Memory B cell (primary cell): ENCODE results near the gene RBMXL3.

Experiments
- ATAC-seq: fragments of 150-1000 bp; cut with Tn5 transposase; 2 replicates; pipeline ENCODE4 v1.10.0; 2021; ENCODE audit warnings: low read depth, mild to moderate bottlenecking, moderate library complexity
- DNase-seq, 2 donors: peaks; one replicate each; pipeline ENCODE4 v3.0.0; 2022; ENCODE audit warnings: low spot score in 2 of 2
- H3K27ac Mint-ChIP-seq: one replicate; pipeline ENCODE4 v1.8.0; 2022; ENCODE audit warnings: mild to moderate bottlenecking, moderate library complexity, mixed read lengths
- H3K27me3 Mint-ChIP-seq: one replicate; pipeline ENCODE4 v1.8.0; 2022; ENCODE audit warnings: mixed read lengths
- H3K36me3 Mint-ChIP-seq: one replicate; pipeline ENCODE4 v1.8.0; 2022; ENCODE audit warnings: mild to moderate bottlenecking, mixed read lengths
- H3K4me1 Mint-ChIP-seq: one replicate; pipeline ENCODE4 v1.8.0; 2022; ENCODE audit warnings: mixed read lengths
- H3K4me3 Mint-ChIP-seq: one replicate; pipeline ENCODE4 v1.8.0; 2022; ENCODE audit warnings: mild to moderate bottlenecking, moderate library complexity, mixed read lengths
- H3K9me3 Mint-ChIP-seq: one replicate; pipeline ENCODE4 v1.8.0; 2022; ENCODE audit warnings: mixed read lengths

RBMXL3 gene

GRCh38 chrX:115189110-115189509, at the start of gene RBMXL3:
Gene RBMXL3, plus strand, starts transcription at chrX:115189410. Its CDS starts 32 bp downstream, at chrX:115189442.
- peaks cover 4% of the 10 kb centered on the region for H3K9me3 Mint-ChIP-seq
- ATAC-seq: no peak
- no peaks in the 10 kb centered on the region for H3K27me3 Mint-ChIP-seq
- H3K27ac Mint-ChIP-seq: no peak within 1 kb of the TSS
- no peaks in the 10 kb centered on the region for H3K36me3 Mint-ChIP-seq
- no peaks in the 10 kb centered on the region for H3K4me1 Mint-ChIP-seq
- H3K4me3 Mint-ChIP-seq: no peak within 1 kb of the TSS
- no peak for DNase-seq

GRCh38 chrX:115142057-115142456, 47.2 kb upstream of the RBMXL3 start:
- Mint-ChIP-seq H3K27me3 (no peaks in the 10 kb centered on the region), H3K4me1 (no peaks in the 10 kb centered on the region)

GRCh38 chrX:115147220-115147619, 42.0 kb upstream of the RBMXL3 start:
- H3K27ac Mint-ChIP-seq: no peak overlapping the region
- H3K27me3 Mint-ChIP-seq: no peaks in the 10 kb centered on the region
- peaks cover 1% of the 10 kb centered on the region for H3K9me3 Mint-ChIP-seq
- DNase-seq (no peak), ATAC-seq (no peak)
- no peaks in the 10 kb centered on the region for H3K4me1 Mint-ChIP-seq
- H3K4me3 Mint-ChIP-seq: no peak overlapping the region
- H3K36me3 Mint-ChIP-seq: no peaks in the 10 kb centered on the region

More at GRCh38 chrX:115142057-115142456, 47.2 kb upstream of the RBMXL3 start:
- Mint-ChIP-seq H3K27ac (no peak overlapping the region), H3K4me3 (no peak overlapping the region), H3K9me3 (peaks cover 1% of the 10 kb centered on the region), H3K36me3 (no peaks in the 10 kb centered on the region)
- DNase-seq: no peak
- ATAC-seq: no peak

- H3K36me3 Mint-ChIP-seq: no peaks in the 10 kb centered on the region
- no peaks in the 10 kb centered on the region for H3K9me3 Mint-ChIP-seq
- no peak for DNase-seq
- no peaks in the 10 kb centered on the region for H3K4me1 Mint-ChIP-seq
- no peak overlapping the region for H3K27ac Mint-ChIP-seq
- no peak overlapping the region for H3K4me3 Mint-ChIP-seq
- no peaks in the 10 kb centered on the region for H3K27me3 Mint-ChIP-seq
- ATAC-seq: no peak
These were observed 16.0 kb upstream of the RBMXL3 start for GRCh38 chrX:115173181-115173580.

- Mint-ChIP-seq H3K9me3 (no peaks in the 10 kb centered on the region), H3K36me3 (no peaks in the 10 kb centered on the region), H3K27me3 (no peaks in the 10 kb centered on the region), H3K27ac (no peak overlapping the region), H3K4me3 (no peak overlapping the region), H3K4me1 (no peaks in the 10 kb centered on the region)
- no peak for DNase-seq
- ATAC-seq: no peak
These were observed 14.7 kb upstream of the RBMXL3 start for GRCh38 chrX:115174548-115174947.

- no peaks in the 10 kb centered on the region for H3K27me3 Mint-ChIP-seq
- no peak overlapping the region for H3K4me3 Mint-ChIP-seq
- H3K36me3 Mint-ChIP-seq: no peaks in the 10 kb centered on the region
These were observed 11.3 kb upstream of the RBMXL3 start for GRCh38 chrX:115177932-115178331.

GRCh38 chrX:115178473-115178872, 10.7 kb upstream of the RBMXL3 start:
- Mint-ChIP-seq H3K4me3 (no peak overlapping the region), H3K4me1 (no peaks in the 10 kb centered on the region), H3K27me3 (no peaks in the 10 kb centered on the region), H3K9me3 (no peaks in the 10 kb centered on the region), H3K36me3 (no peaks in the 10 kb centered on the region), H3K27ac (no peak overlapping the region)
- ATAC-seq (no peak), DNase-seq (no peak)

More at GRCh38 chrX:115177932-115178331, 11.3 kb upstream of the RBMXL3 start:
- Mint-ChIP-seq H3K4me1 (no peaks in the 10 kb centered on the region), H3K27ac (no peak overlapping the region), H3K9me3 (no peaks in the 10 kb centered on the region)
- ATAC-seq (no peak), DNase-seq (no peak)

- no peaks in the 10 kb centered on the region for H3K27me3 Mint-ChIP-seq
- peaks cover 1% of the 10 kb centered on the region for H3K9me3 Mint-ChIP-seq
- ATAC-seq: no peak
- no peak overlapping the region for H3K4me3 Mint-ChIP-seq
- H3K36me3 Mint-ChIP-seq: no peaks in the 10 kb centered on the region
- no peak for DNase-seq
- no peaks in the 10 kb centered on the region for H3K4me1 Mint-ChIP-seq
- no peak overlapping the region for H3K27ac Mint-ChIP-seq
These were observed 5.2 kb upstream of the RBMXL3 start for GRCh38 chrX:115183980-115184379.

- Mint-ChIP-seq H3K4me1 (no peaks in the 10 kb centered on the region), H3K36me3 (no peaks in the 10 kb centered on the region), H3K27ac (no peak overlapping the region), H3K9me3 (peaks cover 4% of the 10 kb centered on the region), H3K27me3 (no peaks in the 10 kb centered on the region), H3K4me3 (no peak overlapping the region)
- ATAC-seq (no peak), DNase-seq (no peak)
These were observed 731 bp downstream of the RBMXL3 start for GRCh38 chrX:115189646-115190635.

GRCh38 chrX:115190636-115191489, 1.7 kb downstream of the RBMXL3 start:
- Mint-ChIP-seq H3K9me3 (peaks cover 4% of the 10 kb centered on the region), H3K36me3 (no peaks in the 10 kb centered on the region), H3K27me3 (no peaks in the 10 kb centered on the region), H3K4me1 (no peaks in the 10 kb centered on the region), H3K4me3 (no peak overlapping the region), H3K27ac (no peak overlapping the region)
- ATAC-seq (no peak), DNase-seq (no peak)

- ATAC-seq (no peak), DNase-seq (no peak)
- Mint-ChIP-seq H3K9me3 (peaks cover 4% of the 10 kb centered on the region), H3K27me3 (no peaks in the 10 kb centered on the region), H3K36me3 (no peaks in the 10 kb centered on the region), H3K27ac (no peak overlapping the region), H3K4me3 (no peak overlapping the region), H3K4me1 (no peaks in the 10 kb centered on the region)
These were observed 2.5 kb downstream of the RBMXL3 start for GRCh38 chrX:115191490-115192243.

- DNase-seq: no peak
- Mint-ChIP-seq H3K9me3 (peaks cover 4% of the 10 kb centered on the region), H3K27ac (no peak overlapping the region), H3K4me1 (no peaks in the 10 kb centered on the region), H3K36me3 (no peaks in the 10 kb centered on the region), H3K27me3 (no peaks in the 10 kb centered on the region), H3K4me3 (no peak overlapping the region)
- no peak for ATAC-seq
These were observed 3.1 kb downstream of the RBMXL3 start for GRCh38 chrX:115192244-115192700.

GRCh38 chrX:115204040-115204439, 14.8 kb downstream of the RBMXL3 start:
- no peaks in the 10 kb centered on the region for H3K4me1 Mint-ChIP-seq
- ATAC-seq: no peak
- H3K4me3 Mint-ChIP-seq: no peak overlapping the region
- no peaks in the 10 kb centered on the region for H3K36me3 Mint-ChIP-seq
- H3K27me3 Mint-ChIP-seq: no peaks in the 10 kb centered on the region
- no peak for DNase-seq
- H3K27ac Mint-ChIP-seq: no peak overlapping the region
- H3K9me3 Mint-ChIP-seq: peaks cover 15% of the 10 kb centered on the region
